A549 (cell line): ENCODE results near the gene HOXB7.

ENCODE experiments used
- CHD4 ChIP-seq: fragments of 200-600 bp; sonication (generic); IDR thresholded peaks from 2 replicates; pipeline ENCODE4 v1.6.1; 2016; ENCODE audit warnings: antibody characterized with exemption, mild to moderate bottlenecking, borderline replicate concordance
- EP300 ChIP-seq, 2 experiments: fragments of >200 bp; sonication (Bioruptor Twin); formaldehyde crosslinking; IDR thresholded peaks; 2 replicates in 1 of 2; 3 replicates in 1 of 2; pipeline ENCODE4 v1.6.1; 2016 to 2017
- HDAC2 ChIP-seq: fragments of 200-600 bp; sonication (generic); IDR thresholded peaks from 2 replicates; pipeline ENCODE4 v1.6.1; 2016
- POLR2A ChIP-seq: IDR thresholded peaks from 2 replicates; pipeline ENCODE4 v1.6.1; 2012; ENCODE audit warnings: mild to moderate bottlenecking, low read length

- TF ChIP-seq POLR2A (no peak), EP300 (IDR thresholded peaks at IDR 0.05) (no peak), CHD4 (no peak), HDAC2 (no peak)
Measured at GRCh38 chr17:48612456-48612853, 1.6 kb upstream of the HOXB7 start.
